ENCODE data around the gene KIAA1958. TPM values are rescaled to one million over a fixed set of nuclear protein-coding genes. Genes with fewer than 3 reads are reported as not detected.
"Not testable (repeated sequence)": the region's sequence is repeated elsewhere in the genome, so short reads cannot be mapped to it uniquely, and the experiment has no call there.

Gene KIAA1958
- total and polyA plus RNA-seq, 8 donors, result 10.5 to 15.6 (median 14.2) TPM

- Histone ChIP-seq H3K4me1 (no peaks in the 10 kb centered on the region), H3K4me3 (no peak overlapping the region), H3K9me3 (no peaks in the 10 kb centered on the region), H3K36me3 (no peaks in the 10 kb centered on the region), H3K27me3 (no peaks in the 10 kb centered on the region), H3K27ac (no peak overlapping the region)
- DNase-seq (no peak), ATAC-seq (no peak)
- TF ChIP-seq CTCF (IDR thresholded peaks at IDR 0.05), result no peak
- intact Hi-C loops (cut with DNase I), result no loop called here
Measured at GRCh38 chr9:112582371-112583262, 96.0 kb downstream of the KIAA1958 start.

GRCh38 chr9:112586599-112587155 is 100.0 kb downstream of the KIAA1958 start:
- no peak for DNase-seq
- no peak for TF ChIP-seq CTCF (IDR thresholded peaks at IDR 0.05)
- Histone ChIP-seq H3K27ac (no peak overlapping the region), H3K27me3 (no peaks in the 10 kb centered on the region), H3K4me3 (no peak overlapping the region), H3K36me3 (no peaks in the 10 kb centered on the region), H3K4me1 (no peaks in the 10 kb centered on the region), H3K9me3 (no peaks in the 10 kb centered on the region)
- peak; percentile 70 for ATAC-seq
- intact Hi-C loops (cut with DNase I), result no loop called here

GRCh38 chr9:112591875-112592274 is 105.2 kb downstream of the KIAA1958 start:
- intact Hi-C loops (cut with DNase I), result not testable (repeated sequence)

GRCh38 chr9:112599732-112600131 is 113.1 kb downstream of the KIAA1958 start:
- no peak overlapping the region for H3K4me3 ChIP-seq
- intact Hi-C loops (cut with DNase I), result no loop called here
- no peak for TF ChIP-seq CTCF (IDR thresholded peaks at IDR 0.05)
- DNase-seq (no peak), ATAC-seq (no peak)
- H3K4me1 ChIP-seq, result no peaks in the 10 kb centered on the region
- no peaks in the 10 kb centered on the region for H3K36me3 ChIP-seq
- H3K27ac ChIP-seq, result no peak overlapping the region
- no peaks in the 10 kb centered on the region for H3K9me3 ChIP-seq
- H3K27me3 ChIP-seq, result no peaks in the 10 kb centered on the region

More at GRCh38 chr9:112591875-112592274, 105.2 kb downstream of the KIAA1958 start:
- H3K4me3 ChIP-seq, H3K9me3 ChIP-seq, H3K4me1 ChIP-seq, H3K36me3 ChIP-seq, ATAC-seq, H3K27me3 ChIP-seq, H3K27ac ChIP-seq, DNase-seq: not testable (repeated sequence)

GRCh38 chr9:112601636-112602035 is 115.0 kb downstream of the KIAA1958 start:
- no peak overlapping the region for H3K27ac ChIP-seq
- intact Hi-C loops (cut with DNase I), result no loop called here
- ATAC-seq, result peak; percentile 32

More at GRCh38 chr9:112601636-112602035, 115.0 kb downstream of the KIAA1958 start:
- no peak for DNase-seq
- Histone ChIP-seq H3K4me3 (no peak overlapping the region), H3K4me1 (no peaks in the 10 kb centered on the region), H3K9me3 (no peaks in the 10 kb centered on the region), H3K36me3 (no peaks in the 10 kb centered on the region), H3K27me3 (no peaks in the 10 kb centered on the region)
- TF ChIP-seq CTCF (IDR thresholded peaks at IDR 0.05), result no peak
